Fibroblast of skin of abdomen (primary cell): ENCODE measurements around the gene RFC2.
A peak's percentile ranks its signal among the peaks of the same experiment; 100 is the strongest.
"Not testable (repeated sequence)": the region's sequence is repeated elsewhere in the genome, so short reads cannot be mapped to it uniquely, and the experiment has no call there.

Experiments used
- DNase-seq: peaks from one replicate; pipeline ENCODE4 v3.0.0-alpha.2; 2013

Gene RFC2

GRCh38 chr7:74216361-74216761 lies 37.8 kb downstream of the RFC2 start:
- no peak for DNase-seq

- DNase-seq, result no peak
These were observed 38.3 kb downstream of the RFC2 start for GRCh38 chr7:74215921-74216320.

- no peak for DNase-seq
These were observed 39.2 kb downstream of the RFC2 start for GRCh38 chr7:74214816-74215630.

- DNase-seq, result no peak
These were observed 41.5 kb downstream of the RFC2 start for GRCh38 chr7:74212661-74213060.

- not testable (repeated sequence) for DNase-seq
These were observed 46.0 kb downstream of the RFC2 start for GRCh38 chr7:74208241-74208640.

- DNase-seq, result no peak
These were observed 46.6 kb downstream of the RFC2 start for GRCh38 chr7:74207586-74207985.

- peak; percentile 48 for DNase-seq
These were observed 47.5 kb downstream of the RFC2 start for GRCh38 chr7:74206589-74207120.

- DNase-seq, result not testable (repeated sequence)
These were observed 48.1 kb downstream of the RFC2 start for GRCh38 chr7:74206052-74206451.

GRCh38 chr7:74203956-74204618 lies 50.1 kb downstream of the RFC2 start:
- DNase-seq, result no peak

GRCh38 chr7:74202841-74203556 lies 51.2 kb downstream of the RFC2 start:
- peak; percentile 49 for DNase-seq

- peak; percentile 33 for DNase-seq
These were observed 54.4 kb downstream of the RFC2 start for GRCh38 chr7:74199551-74200355.

- no peak for DNase-seq
These were observed 56.6 kb downstream of the RFC2 start for GRCh38 chr7:74197449-74198124.

GRCh38 chr7:74195968-74196654 lies 58.1 kb downstream of the RFC2 start:
- not testable (repeated sequence) for DNase-seq

GRCh38 chr7:74195139-74195860 lies 58.9 kb downstream of the RFC2 start:
- DNase-seq, result not testable (repeated sequence)

- no peak for DNase-seq
These were observed 59.5 kb downstream of the RFC2 start for GRCh38 chr7:74194686-74195085.

- no peak for DNase-seq
These were observed 60.3 kb downstream of the RFC2 start for GRCh38 chr7:74193913-74194312.

- DNase-seq, result no peak
These were observed 61.1 kb downstream of the RFC2 start for GRCh38 chr7:74193054-74193453.

GRCh38 chr7:74191231-74191630 lies 63.0 kb downstream of the RFC2 start:
- DNase-seq, result no peak

- no peak for DNase-seq
These were observed 63.9 kb downstream of the RFC2 start for GRCh38 chr7:74190259-74190658.
